GM19023 (cell line): ENCODE data around the gene RAB40C.

Experiments
- ATAC-seq: cut with Tn5 transposase; IDR thresholded peaks from one replicate; pipeline ENCODE4 v1.9.1; 2021; ENCODE audit warnings: mild to moderate bottlenecking, moderate library complexity; ENCODE audit not compliant: unreplicated experiment

Gene RAB40C

DNA sequence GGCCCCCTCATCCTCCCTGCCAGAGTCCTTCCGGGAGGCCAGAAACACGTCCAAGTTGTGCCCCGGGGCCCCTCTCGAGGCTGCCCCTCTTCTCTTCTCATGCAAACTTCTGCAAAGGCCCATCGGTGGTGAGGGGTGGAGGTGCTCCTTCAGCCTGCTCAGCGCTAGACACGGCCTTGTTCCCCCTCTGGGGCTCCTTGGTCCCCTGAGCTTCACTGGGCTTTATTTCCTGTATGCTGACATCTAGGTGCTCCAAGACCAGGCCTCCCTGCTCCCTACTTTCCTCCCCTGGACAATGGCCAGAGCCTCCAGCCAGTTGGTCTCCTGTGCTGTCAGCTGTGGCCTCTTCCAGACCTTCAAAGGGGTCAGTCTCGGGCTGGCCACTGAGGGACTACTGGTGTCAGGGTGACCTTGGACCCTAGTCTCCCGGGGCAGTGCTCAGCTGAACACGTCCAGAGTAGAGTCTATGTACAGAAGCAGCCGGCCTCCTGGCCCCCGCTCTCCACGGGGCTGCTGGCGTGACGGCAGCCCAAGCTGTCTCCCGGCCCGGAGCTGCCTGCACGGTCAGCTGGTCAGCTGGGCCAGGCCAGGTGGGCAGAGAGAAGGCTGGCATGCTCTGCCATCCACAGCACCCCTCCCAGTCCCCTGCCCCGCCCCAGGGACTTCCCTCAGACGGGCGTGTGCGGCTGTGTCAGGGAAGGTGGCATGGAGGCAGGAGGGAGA, 31.4 kb upstream of the RAB40C start:
- ATAC-seq, result no peak

DNA sequence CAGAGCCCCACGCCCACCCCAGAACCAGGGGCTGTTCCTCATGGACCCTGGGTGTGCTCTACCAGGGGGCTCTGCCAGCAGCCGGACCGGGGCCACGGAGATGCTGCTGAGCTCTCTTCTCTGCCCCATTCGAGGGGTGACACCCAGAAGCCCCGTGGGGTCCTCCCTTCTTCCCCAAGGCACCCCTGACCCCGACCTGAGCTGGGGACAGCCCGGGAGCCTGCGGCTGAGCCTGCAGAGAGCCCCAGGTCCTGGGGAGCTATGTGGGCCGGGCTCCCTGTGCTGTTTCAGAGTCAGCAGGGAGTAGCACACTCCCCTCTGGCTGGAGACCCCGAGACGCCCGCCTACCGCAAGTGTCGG, 30.9 kb upstream of the RAB40C start:
- no peak for ATAC-seq

DNA sequence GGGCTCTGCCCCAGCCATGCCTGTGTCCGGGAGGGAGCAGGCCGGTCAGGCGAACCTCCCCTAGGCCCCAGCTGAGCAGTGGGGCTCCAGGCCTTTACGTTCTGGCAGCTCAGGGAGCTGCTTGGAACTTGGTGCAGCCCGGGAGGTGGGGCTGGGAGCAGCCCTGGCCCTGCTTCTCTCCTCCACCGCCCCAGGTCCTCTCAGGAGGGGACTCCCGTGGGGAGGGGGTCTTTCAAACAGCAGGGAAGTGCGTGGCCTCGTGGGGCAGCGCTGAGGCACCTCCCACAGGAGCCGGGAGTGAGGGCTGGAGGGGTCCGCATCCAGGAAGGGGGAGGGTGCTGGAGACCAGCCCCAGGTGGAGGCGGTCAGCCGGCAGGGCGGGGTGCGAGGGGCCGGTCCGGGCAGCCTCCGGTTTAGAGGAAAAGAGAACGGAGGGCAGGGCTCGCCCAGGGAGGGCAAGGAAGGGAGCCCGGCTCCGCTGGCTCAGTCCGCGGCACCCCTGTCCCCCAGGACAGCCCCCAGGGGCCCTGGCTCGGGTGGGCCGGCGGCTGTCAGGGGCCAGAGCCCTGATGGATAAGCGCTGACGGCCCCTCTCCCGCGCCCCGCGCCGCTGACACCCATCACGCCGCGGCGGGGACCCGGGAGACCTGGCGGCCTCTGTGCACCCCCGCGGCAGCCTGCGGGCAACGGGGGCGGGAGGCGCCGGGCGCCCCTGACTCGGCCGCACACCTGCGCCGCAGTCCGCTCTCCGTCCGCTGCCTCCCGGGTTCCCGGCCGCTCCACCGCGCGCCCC, 30.3 kb upstream of the RAB40C start:
- no peak for ATAC-seq

DNA sequence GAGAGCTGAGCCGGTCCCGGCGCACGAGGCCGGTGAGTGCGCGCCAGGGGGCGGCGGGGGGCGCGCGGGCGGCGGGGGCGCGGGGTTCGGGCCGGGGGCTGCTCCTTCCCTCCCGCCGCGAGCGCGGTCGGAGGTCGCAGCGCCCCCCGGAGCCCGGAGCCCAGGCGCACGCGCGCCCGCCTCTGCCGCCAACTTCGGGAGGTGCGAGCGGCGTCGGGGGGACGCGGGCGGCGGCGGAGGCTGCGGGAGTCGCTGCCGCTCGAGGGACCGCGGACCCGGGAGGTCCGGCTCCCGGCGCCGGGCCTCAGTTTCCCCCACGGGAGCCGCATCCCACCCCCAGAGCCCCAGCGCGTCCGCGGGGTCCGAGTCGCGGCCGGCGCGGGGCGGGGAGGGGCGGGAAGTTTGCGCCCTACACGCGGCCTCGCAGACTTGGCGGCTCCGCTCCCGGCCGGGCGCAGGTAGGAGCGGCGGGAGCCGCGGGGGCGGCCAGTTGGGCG, 29.6 kb upstream of the RAB40C start, which contains the start of gene PRR35:
TSS of gene PRR35 (plus strand) at position 191 of the 497 bp plus-strand sequence. CDS start 2,901 bp downstream, outside the sequence.
- ATAC-seq, result no peak

DNA sequence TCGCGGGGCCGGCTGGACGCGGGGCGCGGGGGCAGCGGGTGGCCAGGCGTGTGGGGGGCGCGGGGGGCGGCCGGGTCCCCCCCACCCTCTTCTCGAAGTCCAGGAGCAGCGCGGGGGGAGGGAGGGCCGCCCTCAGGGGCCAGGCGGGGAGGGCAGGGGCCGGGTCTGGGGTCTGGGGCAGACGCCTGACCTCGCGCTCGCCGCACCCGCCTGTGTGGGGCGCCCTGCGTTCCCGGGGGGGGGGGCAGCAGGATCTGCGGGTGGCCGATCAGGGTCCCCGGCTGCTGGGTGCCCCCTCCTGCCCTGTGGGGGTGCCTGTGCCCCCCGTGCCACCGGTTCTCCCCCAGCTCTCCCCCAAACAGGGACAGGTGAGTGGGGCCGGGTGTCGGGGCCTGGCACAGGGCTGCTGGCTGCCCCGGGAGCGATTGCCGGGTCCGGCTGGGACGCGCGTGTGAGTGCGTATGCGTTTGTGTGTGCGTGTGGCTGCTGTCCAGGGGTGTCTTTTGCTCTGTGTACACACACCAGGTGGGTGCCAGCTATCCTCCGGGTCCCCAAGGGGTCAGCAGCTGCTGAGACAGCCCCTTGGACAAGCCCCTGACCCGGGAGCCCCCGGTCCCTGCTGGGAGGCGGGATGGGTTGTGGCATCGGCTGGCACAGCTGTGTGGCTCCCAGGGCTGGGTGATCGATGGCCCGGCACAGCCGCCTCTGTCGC, 29.0 kb upstream of the RAB40C start:
- no peak for ATAC-seq

DNA sequence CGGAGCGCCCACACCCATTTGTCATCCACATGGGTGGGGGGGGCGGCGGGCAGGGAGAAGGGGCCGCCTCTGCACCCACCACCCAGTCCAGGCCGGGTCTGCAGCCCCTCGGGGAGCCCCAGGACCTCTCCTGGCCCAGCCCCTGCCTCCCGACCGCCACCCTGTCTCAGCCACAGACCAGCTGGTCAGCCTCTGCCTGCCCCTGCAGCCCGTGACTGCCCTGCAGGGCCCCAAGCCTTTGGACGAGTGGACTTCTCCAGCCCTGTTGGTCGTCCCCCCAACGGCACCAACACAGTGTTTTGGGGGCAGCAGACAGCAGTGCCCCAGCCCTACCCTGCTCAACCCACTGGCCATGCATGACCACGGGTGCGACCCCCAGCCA, 28.5 kb upstream of the RAB40C start:
- ATAC-seq, result no peak

DNA sequence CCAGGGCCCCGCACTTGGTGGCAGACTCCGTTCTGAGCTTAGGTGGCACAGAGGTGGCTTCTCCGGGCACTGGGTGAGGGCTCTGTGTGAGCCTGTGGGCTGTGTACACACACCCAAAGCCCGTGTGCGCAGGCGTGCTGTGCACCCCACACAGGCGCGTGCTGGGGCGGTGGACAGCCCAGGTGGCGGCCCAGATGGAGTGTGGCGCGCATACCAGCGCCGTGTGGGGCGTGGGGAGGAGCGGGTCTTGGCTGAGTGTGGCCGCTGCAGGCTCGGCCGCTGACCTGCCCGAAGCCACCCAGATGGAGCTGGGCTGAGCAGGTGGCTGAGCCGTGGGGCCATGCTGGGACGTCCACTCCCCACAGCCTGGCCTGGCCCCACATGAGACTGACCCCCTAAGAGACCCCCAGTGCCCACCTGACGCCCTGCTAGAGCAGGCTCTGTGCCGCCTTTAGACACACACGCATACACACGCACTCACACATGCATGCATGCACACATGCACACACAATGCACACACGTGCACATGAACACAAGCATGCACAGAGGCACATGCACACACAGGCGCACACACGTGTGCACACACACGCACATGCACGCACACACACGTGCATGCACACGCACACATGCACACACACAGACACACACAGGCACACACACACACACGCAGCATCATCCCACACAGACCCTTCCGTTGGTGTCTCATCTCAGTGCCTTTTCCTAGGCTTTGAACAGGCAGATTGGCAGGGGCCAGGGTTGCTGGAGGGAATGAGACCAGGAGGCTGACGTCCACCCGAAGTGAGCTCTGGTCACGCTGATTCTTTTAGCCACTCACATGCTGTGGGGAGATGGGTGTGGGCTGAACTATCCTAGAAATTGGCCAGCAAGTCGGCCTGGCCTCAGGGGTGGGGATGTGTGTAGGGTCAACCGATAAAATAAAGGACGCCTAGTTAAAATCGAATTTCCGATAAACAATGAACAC, 27.6 kb upstream of the RAB40C start:
- no peak for ATAC-seq

DNA sequence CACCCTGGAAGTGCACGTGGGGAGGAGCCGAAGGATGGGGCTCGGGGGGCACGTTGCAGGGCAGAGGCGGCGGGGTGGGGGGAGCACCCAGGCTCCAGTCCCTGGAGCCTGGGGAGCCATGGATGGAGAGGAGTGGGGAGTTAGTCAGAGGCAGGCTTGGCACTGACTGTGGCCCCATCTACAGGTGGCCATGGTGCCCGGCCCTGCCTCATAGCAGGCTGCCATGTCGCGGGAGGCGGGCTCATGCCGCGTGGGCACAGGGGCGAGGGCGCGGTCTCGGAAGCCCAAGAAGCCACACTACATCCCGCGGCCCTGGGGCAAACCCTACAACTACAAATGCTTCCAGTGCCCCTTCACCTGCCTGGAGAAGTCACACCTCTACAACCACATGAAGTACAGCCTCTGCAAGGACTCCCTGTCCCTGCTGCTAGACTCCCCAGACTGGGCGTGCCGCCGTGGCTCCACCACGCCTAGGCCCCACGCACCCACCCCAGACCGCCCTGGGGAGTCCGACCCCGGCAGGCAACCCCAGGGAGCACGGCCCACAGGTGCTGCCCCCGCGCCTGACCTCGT, 26.7 kb upstream of the RAB40C start:
- ATAC-seq, result no peak

DNA sequence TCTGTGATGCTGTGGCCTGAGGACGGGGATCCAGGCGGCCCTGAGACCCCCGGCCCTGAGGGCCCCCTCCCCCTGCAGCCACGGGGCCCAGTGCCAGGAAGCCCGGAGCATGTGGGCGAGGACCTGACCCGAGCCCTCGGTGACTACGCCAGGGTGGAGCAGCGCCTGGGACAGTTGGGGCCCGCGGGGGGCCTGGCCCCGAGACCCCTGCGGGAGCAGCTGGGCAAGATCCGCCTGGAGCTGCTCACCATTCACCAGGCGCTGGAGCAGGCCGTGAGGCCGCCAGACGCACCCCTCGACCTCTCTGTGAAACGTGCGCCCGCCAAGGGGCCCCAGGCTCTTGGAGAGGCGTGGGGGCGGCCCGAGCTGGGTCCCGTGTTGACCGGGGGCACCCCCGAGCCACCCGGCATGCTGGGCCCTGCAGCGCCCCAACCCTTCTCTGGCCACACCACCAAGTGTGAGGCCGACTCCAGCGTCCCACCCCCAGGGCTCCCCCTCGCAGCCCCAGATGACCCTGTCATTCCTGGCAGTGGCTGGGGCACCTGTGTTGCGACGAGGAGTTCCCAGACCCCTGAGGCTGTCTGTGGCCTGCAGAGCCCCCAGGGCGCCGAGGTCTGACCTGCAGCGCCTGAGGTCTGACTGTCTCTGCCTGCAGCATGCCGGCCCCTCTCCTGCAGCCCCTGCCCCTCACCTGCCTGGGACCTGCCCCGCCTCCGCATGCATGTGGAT, 25.0 kb upstream of the RAB40C start:
- ATAC-seq, result no peak

DNA sequence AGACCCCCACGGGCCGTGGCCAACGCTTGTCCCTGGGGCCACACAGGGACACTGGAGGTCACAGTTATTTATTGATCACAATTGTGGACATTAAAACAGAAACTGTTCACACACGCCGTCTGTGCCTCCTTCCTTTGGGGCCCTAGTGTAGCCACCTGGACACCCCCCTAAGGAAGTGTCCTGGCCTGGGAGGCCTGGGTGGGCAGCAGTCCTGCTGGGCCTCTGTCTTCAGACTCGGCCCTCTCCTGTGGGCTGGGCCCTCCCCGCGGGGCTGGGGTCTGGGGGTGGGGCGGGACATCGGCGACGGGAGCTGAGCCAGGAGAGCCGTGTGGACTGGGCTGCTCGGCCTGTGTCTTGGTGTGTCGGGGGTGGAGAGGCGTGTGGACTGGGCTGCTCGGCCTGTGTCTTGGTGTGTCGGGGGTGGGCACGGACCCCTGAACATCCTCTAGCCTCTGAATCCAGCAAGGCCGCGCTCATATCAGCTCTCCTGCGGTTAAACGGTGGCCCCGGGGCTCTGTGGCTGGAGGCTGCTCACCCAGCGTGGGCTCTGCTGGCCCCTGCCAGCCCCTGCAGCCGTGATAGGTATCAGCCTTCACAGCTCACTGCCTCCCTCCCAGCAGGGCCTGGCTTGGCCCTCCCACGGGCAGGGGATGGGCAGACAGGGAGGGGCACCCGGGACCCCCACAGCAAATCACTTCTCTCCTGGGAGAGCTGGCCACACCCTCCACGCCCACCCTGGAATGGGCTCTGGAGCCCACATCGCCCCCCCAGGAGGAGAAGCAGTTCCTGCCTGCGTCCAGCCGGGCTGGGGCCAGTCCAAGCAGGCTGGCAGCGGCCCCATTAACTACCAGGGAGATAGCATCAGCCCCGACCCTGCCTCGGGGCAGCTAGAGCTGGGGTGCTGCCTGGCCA, 24.2 kb upstream of the RAB40C start:
- no peak for ATAC-seq

DNA sequence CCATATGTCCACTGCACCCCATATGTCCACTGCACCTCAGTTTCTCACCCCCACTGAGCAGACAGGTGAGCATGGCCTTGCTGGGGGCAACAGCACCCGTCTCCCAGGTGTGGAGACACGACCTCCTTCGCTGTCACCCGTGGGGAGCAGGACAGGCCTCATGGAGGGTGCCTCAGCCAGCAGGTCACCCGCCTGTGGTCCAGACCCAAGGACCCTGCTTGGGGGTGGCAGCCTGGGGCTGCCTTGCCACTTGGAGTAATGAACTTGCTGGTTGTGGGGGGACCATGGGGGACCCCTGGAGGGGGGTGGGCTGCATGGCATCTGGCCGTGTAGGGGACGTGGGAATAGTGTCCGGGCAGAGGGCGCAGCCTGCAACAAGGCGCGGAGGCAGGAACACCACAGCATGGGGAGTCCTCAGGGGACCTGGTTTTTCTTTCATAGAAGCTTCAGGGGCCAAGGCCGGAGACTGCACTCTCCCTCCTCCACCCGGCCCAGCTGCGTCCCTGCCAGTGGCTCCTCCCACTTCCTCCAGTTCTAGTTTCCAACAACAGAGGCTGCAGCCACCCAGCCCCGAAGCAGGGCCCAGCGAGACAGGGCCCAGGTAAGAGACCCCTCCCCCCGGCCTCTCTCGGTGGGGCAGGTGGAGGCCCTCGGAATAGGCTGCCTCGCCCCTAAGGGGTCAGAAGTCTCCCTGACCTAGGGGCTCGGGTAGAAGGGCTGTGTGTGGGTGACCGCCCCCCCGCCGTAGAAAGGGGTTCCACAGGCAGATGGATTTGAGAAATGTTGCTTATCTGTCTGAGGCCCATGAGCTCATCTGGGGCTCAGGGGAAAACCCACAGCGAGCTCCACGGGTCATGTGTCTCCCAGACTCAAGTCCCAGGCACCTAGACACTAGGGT, 23.1 kb upstream of the RAB40C start, which contains the start of gene NHLRC4:
TSS of gene NHLRC4 (plus strand) at position 531 of the 898 bp plus-strand sequence. CDS start 1,043 bp downstream, outside the sequence.
- ATAC-seq, result peak; percentile 51

DNA sequence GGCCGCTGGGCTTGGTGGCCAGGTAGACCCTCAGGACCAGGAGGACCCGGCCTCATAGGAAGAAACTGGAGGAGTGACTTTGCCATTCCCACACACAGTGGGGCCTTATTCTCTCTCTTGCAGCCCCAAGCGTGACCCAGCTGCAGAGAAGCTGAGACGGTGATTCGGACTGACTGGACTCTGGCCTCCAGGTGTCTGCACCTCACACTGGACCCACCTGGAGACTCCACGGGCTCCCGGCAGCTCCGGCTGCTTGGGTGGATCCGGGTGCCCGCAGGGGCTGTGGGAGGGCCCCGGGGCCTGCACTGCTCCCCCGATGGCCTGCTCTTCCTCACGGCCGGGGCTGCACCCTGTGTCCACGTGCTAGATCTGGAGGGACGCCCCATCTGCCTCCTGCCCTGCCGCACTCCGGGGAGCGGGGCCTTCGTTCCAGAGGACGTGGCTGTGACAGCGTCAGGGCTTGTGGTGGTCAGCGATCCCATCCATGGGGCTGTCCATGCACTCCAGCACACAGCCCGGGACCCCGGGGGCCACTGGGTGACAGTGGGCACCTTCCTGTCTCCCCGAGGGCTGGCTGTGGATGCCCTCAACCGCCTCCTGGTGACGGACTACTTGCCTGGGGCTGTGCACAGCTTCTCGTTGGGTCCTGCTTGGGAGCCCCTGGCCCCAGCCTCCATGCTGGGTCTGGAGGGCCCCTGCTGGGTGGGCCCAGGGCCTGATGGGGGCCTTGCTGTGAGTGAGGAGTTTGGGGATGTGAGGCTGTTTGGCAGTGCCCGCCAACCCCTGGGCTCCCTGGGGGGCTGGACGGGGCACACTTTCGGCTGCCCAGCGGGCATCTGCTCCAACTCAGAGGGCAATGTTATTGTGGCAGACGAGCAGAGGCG, 22.3 kb upstream of the RAB40C start:
- ATAC-seq, result no peak

DNA sequence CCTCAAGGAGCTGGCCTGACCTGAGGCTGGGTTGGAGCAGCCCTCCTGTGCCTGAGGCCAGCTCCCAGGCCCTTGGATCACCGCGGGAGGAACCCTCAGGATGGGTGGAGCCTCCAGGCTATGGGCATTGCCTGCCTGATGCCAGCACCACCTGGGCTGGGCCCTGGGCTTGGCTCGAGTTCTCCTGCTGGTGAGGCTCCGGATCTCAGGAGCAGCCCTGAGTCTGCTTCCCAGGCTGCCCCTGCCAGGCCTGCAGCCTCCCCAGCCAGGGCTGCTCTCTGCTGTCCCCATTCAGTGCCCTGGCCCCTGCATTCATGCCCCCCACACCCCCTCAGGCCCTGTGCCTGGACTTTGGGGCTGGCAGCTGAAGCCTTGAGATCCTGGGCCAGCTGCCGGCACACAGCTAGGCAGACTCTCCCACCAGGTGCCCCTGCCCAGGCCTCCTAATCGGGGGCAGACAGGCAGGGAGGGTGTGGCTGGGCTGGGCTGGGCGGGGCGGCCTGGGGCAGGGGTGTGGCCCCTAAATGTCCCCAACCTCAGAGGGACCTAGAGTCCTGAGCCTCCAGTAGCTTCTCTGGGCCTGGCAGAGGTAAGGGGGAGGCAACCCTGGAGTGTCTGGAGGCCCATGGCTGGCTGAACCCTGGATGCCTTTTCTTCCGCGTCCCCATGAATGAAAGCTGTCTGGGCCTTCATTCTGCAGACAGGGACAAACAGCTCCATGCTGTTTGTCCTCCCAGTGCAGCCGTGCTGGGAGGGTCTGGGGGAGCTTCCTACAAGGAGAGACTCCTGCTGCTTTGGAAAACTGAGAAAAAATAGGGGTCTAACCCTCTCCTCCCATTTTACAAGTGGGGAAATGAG, 21.2 kb upstream of the RAB40C start:
- ATAC-seq, result no peak

DNA sequence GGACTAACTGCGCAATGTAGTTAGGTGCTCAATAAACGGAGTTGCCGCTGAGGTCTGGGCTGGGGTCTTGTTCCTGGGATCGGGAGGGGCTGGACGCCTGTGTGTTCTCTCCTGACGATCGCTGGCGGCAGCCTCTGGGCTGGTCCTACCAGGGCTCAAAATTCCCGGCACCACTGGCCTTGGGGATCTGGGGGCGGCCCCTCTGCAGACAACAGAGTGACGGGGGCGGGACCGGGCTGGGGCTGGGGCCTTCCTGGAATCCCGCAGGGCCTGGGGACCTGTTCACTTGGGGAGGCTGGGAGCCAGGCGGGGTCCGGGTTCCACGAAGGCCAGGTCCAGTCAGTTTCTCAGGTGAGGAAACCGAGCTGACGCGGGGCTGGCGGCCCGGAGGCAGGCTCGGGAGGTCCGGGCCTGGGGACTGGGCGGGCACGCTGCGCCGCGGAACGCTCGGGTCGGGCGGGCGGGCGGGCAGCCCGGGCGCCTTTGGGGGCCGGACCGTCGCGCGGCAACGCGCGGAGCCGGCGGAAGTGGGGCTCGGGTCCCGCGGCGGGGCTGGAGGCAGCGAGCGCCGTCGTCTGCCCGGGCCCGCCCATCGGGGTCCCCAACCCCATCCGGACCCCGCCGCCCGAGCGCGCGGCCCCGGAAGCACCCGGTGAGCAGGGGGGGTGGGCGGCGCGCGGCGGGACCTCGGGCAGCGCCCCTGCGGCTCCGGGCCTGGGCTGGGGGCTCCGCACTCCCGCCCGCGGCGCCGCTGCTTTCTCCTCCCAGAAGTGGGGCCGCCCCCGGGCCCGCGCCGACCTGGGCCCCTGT, 20.2 kb upstream of the RAB40C start, which contains the start of gene PIGQ:
TSS of gene PIGQ (plus strand) at position 524 of the 810 bp plus-strand sequence. CDS start 4,107 bp downstream, outside the sequence.
- peak; percentile 48 for ATAC-seq
